Uterus (tissue), 4 donors: ENCODE measurements around the gene ARSG. TPM values are rescaled to one million over a fixed set of nuclear protein-coding genes. Genes with fewer than 3 reads are reported as not detected.

Experiments
- DNase-seq, 2 donors: peaks; one replicate each; pipeline ENCODE4 v3.0.0-alpha.2; 2019 to 2020
- H3K27ac ChIP-seq, 2 donors: fragments of 200-600 bp; sonication (generic); 1 replicate in 1 of 2; 2 replicates in 1 of 2; pipeline ENCODE4 v1.5.1; 2016 to 2018
- H3K27me3 ChIP-seq, 2 donors: fragments of 200-600 bp; sonication (generic); one replicate each; pipeline ENCODE4 v1.5.1; 2018 to 2019; ENCODE audit warnings: control low read depth in 1 of 2
- H3K36me3 ChIP-seq, 2 donors: fragments of 200-600 bp; sonication (generic); one replicate each; pipeline ENCODE4 v1.5.1; 2019; ENCODE audit warnings: control low read depth in 1 of 2
- H3K4me1 ChIP-seq, 2 donors: fragments of 200-600 bp; sonication (generic); one replicate each; pipeline ENCODE4 v1.5.1; 2018 to 2019; ENCODE audit warnings: control low read depth in 1 of 2
- H3K4me3 ChIP-seq, 2 donors: fragments of 200-600 bp; sonication (generic); 1 replicate in 1 of 2; 2 replicates in 1 of 2; pipeline ENCODE4 v1.5.1; 2018 to 2019; ENCODE audit warnings: mild to moderate bottlenecking in 1 of 2
- H3K9me3 ChIP-seq, 2 donors: fragments of 200-600 bp; sonication (generic); one replicate each; pipeline ENCODE4 v1.5.1; 2019; ENCODE audit warnings: control low read depth in 1 of 2
- CTCF ChIP-seq, 4 experiments: fragments of 200-600 bp in 2 of 4; fragments of 450-650 bp in 2 of 4; sonication (generic) in 2 of 4; IDR thresholded peaks; one replicate each; pipeline ENCODE4 v1.5.1; 2016 to 2019; ENCODE audit warnings: antibody characterized with exemption in 4 of 4, mild to moderate bottlenecking in 2 of 4, moderate library complexity in 1 of 4
- POLR2A ChIP-seq, 2 donors: fragments of 450-650 bp; IDR thresholded peaks; one replicate each; pipeline ENCODE4 v1.6.1; 2016; ENCODE audit warnings: antibody characterized with exemption in 2 of 2, mild to moderate bottlenecking in 1 of 2, moderate library complexity in 1 of 2
- intact Hi-C: fragments of 100-400 bp; cut with DNase I; formaldehyde crosslinking; loops from one replicate; pipeline ENCODE4 v1.15.1; 2023; ENCODE audit warnings: low total_unique reads
- microRNA counts, 2 donors: library from miRNA; unstranded; fragments of <30 nt; microRNA quantifications; one replicate each; lab custom pipeline; 2016 to 2017
- microRNA-seq: library from miRNA; unstranded; fragments of <30 nt; microRNA quantifications from one replicate; pipeline ENCODE4, GENCODE V29; 2016; ENCODE audit warnings: borderline microRNAs expressed, borderline replicate concordance
- small RNA-seq: library from RNA; depleted of rRNA; stranded (forward); fragments of <200 nt; gene quantifications from one replicate; pipeline ENCODE3, GENCODE V24; 2016
- total RNA-seq, 4 donors: library from RNA; depleted of rRNA in 3 of 4; stranded (reverse); fragments of >200 nt in 3 of 4; gene quantifications; one replicate each; pipeline versions ENCODE4 v1.1.0 to v1.2.4, GENCODE V29; 2014 to 2023
- donor health status: DM: yes; HTN: yes; CAD: no.

Gene ARSG
- total RNA-seq, 4 donors from 2014 or later = 0.59 to 6.4 (median 5.7) TPM

- Histone ChIP-seq H3K27me3 (no peaks in the 10 kb centered on the region), H3K36me3 (no peaks in the 10 kb centered on the region), H3K27ac (no peak overlapping the region), H3K9me3 (no peaks in the 10 kb centered on the region), H3K4me1 (no peaks in the 10 kb centered on the region), H3K4me3 (no peak overlapping the region)
- intact Hi-C loops = no loop called here
- no peak for DNase-seq
- TF ChIP-seq POLR2A (IDR thresholded peaks at IDR 0.05) (no peak), CTCF (IDR thresholded peaks at IDR 0.05) (no peak)
Measured at GRCh38 chr17:68468334-68468733, 177.0 kb downstream of the ARSG start.

GRCh38 chr17:68468788-68469187 is 177.5 kb downstream of the ARSG start:
- no peak overlapping the region for H3K27ac ChIP-seq
- no peaks in the 10 kb centered on the region for H3K36me3 ChIP-seq
- H3K4me1 ChIP-seq = no peaks in the 10 kb centered on the region
- TF ChIP-seq CTCF (IDR thresholded peaks at IDR 0.05) (no peak), POLR2A (IDR thresholded peaks at IDR 0.05) (no peak)
- no peak for DNase-seq
- intact Hi-C loops = no loop called here
- H3K9me3 ChIP-seq = no peaks in the 10 kb centered on the region
- no peak overlapping the region for H3K4me3 ChIP-seq
- no peaks in the 10 kb centered on the region for H3K27me3 ChIP-seq

MicroRNAs encoded within 50 kb of the gene (microRNA counts, 767-probe panel; counts per million panel counts)
- microRNA hsa-miR-635 (lab: Ali Mortazavi, UCI) = 0 counts per million in 2 donors

Small RNA genes lying within 50 kb of the gene (microRNA-seq; reads per million reads assigned to microRNA genes)
- not detected for gene MIR635

Small RNA genes lying within 50 kb of the gene (small RNA-seq; reads per million reads assigned to genes)
- gene MIR635 = not detected

Other genes with a start within 250 kb of the ARSG start
- gene AMZ2, start 43.5 kb upstream of the ARSG start, total RNA-seq = 10 to 100 TPM; 26.9 to 60.9 (median 35.1) TPM
- 1 to 10 TPM in 2 of 4 donors, under 1 TPM in 1, not detected in 1; 0.35 to 1.5 (median 1.0) TPM for gene SLC16A6, start 368 bp upstream of the ARSG start, total RNA-seq
- gene WIPI1, start 166.0 kb downstream of the ARSG start, total RNA-seq = 10 to 100 TPM in 3 of 4 donors, 1 to 10 TPM in 1; 7.9 to 40.7 (median 27.9) TPM
- gene PRKAR1A, start 220.9 kb downstream of the ARSG start, total RNA-seq = 100 to 1,000 TPM; 171 to 532 (median 388) TPM